Measurements from ENCODE around the gene ELL. TPM values are rescaled to one million over a fixed set of nuclear protein-coding genes. Genes with fewer than 3 reads are reported as not detected.

The ELL gene
- total and polyA plus RNA-seq, 9 of the 15 experiments (the other 6 are each of a cell fraction or from before 2014, with no cell fraction given): 0.24 to 22.5 (median 4.1) TPM

GRCh38 chr19:18416778-18417249 is 105.1 kb downstream of the ELL start (continued):
- TF ChIP-seq, protein P1, sequence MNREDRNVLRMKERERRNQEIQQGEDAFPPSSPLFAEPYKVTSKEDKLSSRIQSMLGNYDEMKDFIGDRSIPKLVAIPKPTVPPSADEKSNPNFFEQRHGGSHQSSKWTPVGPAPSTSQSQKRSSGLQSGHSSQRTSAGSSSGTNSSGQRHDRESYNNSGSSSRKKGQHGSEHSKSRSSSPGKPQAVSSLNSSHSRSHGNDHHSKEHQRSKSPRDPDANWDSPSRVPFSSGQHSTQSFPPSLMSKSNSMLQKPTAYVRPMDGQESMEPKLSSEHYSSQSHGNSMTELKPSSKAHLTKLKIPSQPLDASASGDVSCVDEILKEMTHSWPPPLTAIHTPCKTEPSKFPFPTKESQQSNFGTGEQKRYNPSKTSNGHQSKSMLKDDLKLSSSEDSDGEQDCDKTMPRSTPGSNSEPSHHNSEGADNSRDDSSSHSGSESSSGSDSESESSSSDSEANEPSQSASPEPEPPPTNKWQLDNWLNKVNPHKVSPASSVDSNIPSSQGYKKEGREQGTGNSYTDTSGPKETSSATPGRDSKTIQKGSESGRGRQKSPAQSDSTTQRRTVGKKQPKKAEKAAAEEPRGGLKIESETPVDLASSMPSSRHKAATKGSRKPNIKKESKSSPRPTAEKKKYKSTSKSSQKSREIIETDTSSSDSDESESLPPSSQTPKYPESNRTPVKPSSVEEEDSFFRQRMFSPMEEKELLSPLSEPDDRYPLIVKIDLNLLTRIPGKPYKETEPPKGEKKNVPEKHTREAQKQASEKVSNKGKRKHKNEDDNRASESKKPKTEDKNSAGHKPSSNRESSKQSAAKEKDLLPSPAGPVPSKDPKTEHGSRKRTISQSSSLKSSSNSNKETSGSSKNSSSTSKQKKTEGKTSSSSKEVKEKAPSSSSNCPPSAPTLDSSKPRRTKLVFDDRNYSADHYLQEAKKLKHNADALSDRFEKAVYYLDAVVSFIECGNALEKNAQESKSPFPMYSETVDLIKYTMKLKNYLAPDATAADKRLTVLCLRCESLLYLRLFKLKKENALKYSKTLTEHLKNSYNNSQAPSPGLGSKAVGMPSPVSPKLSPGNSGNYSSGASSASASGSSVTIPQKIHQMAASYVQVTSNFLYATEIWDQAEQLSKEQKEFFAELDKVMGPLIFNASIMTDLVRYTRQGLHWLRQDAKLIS (CRISPR knock-in tag; IDR thresholded peaks at IDR 0.05): no peak
- no peak for TF ChIP-seq ZNF707 (CRISPR knock-in tag; conservative IDR thresholded peaks at IDR 0.05)
- TF ChIP-seq, protein P2, sequence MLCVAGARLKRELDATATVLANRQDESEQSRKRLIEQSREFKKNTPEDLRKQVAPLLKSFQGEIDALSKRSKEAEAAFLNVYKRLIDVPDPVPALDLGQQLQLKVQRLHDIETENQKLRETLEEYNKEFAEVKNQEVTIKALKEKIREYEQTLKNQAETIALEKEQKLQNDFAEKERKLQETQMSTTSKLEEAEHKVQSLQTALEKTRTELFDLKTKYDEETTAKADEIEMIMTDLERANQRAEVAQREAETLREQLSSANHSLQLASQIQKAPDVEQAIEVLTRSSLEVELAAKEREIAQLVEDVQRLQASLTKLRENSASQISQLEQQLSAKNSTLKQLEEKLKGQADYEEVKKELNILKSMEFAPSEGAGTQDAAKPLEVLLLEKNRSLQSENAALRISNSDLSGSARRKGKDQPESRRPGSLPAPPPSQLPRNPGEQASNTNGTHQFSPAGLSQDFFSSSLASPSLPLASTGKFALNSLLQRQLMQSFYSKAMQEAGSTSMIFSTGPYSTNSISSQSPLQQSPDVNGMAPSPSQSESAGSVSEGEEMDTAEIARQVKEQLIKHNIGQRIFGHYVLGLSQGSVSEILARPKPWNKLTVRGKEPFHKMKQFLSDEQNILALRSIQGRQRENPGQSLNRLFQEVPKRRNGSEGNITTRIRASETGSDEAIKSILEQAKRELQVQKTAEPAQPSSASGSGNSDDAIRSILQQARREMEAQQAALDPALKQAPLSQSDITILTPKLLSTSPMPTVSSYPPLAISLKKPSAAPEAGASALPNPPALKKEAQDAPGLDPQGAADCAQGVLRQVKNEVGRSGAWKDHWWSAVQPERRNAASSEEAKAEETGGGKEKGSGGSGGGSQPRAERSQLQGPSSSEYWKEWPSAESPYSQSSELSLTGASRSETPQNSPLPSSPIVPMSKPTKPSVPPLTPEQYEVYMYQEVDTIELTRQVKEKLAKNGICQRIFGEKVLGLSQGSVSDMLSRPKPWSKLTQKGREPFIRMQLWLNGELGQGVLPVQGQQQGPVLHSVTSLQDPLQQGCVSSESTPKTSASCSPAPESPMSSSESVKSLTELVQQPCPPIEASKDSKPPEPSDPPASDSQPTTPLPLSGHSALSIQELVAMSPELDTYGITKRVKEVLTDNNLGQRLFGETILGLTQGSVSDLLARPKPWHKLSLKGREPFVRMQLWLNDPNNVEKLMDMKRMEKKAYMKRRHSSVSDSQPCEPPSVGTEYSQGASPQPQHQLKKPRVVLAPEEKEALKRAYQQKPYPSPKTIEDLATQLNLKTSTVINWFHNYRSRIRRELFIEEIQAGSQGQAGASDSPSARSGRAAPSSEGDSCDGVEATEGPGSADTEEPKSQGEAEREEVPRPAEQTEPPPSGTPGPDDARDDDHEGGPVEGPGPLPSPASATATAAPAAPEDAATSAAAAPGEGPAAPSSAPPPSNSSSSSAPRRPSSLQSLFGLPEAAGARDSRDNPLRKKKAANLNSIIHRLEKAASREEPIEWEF (CRISPR knock-in tag; IDR thresholded peaks at IDR 0.05): no peak
- no peak for TF ChIP-seq ZBED1 (IDR thresholded peaks at IDR 0.05)
- TF ChIP-seq ZNF175 (CRISPR knock-in tag; IDR thresholded peaks at IDR 0.05; ENCODE audit: low read depth): no peak
- TF ChIP-seq FOXM1 (IDR thresholded peaks at IDR 0.05; ENCODE audit: low read depth): no peak
- TF ChIP-seq FOXM1 (CRISPR knock-in tag; IDR thresholded peaks at IDR 0.05; ENCODE audit: low read depth): peak; percentile 86; the same call in 1 of the 2 replicates
- TF ChIP-seq GATA2 (CRISPR knock-in tag; IDR thresholded peaks at IDR 0.05): no peak
- TF ChIP-seq EZH2 (IDR thresholded peaks at IDR 0.05; ENCODE audit: borderline replicate concordance, low read depth, low read length): no peak
- TF ChIP-seq HMG20A (CRISPR knock-in tag; conservative IDR thresholded peaks at IDR 0.05): no peak
